SK-N-SH (cell line): Measurements from ENCODE around the gene PCGF3. TPM values are rescaled to one million over a fixed set of nuclear protein-coding genes. Genes with fewer than 3 reads are reported as not detected.

ENCODE experiments used
- CTCF ChIA-PET: fragments of 300-600, 350-600 bp; formaldehyde crosslinking; extraction: SDS; loops from one replicate; lab custom pipeline; 2021; lab: Yijun Ruan, JAX
- POLR2A ChIA-PET: fragments of 350-600 bp; sonication (Branson Sonifier 250); formaldehyde crosslinking; extraction: SDS; loops from one replicate; lab custom pipeline; 2020; ENCODE audit warnings: antibody characterized with exemption, inconsistent platforms; lab: Yijun Ruan, JAX
- DNase-seq: peaks from one replicate; pipeline ENCODE4 v3.0.0; 2012
- H2AFZ ChIP-seq: fragments of 200-600 bp; sonication (generic); 2 replicates; pipeline ENCODE4 v1.8.1; 2016; ENCODE audit warnings: antibody characterized with exemption, mild to moderate bottlenecking, low read depth
- H3F3A ChIP-seq: fragments of 200-600 bp; sonication (generic); replicated peaks from 2 replicates; pipeline ENCODE3; 2016; ENCODE audit warnings: antibody characterized with exemption, mild to moderate bottlenecking; ENCODE audit not compliant: insufficient read depth
- H3K27ac ChIP-seq, 2 experiments: fragments of 200-500 bp in 1 of 2; fragments of 200-600 bp in 1 of 2; sonication (Bioruptor generic) in 1 of 2; sonication (generic), shearing (Covaris generic) in 1 of 2; 2 replicates each; pipeline versions ENCODE4 v1.5.1 to v1.6.1; 2014 to 2016; ENCODE audit warnings: low read depth in 2 of 2, inconsistent platforms in 1 of 2, low read length in 1 of 2, mild to moderate bottlenecking in 1 of 2, mixed read lengths in 1 of 2
- H3K27me3 ChIP-seq: fragments of 200-600 bp; sonication (generic), shearing (Covaris generic); 2 replicates; pipeline ENCODE4 v1.6.1; 2016; ENCODE audit warnings: mixed run types; ENCODE audit not compliant: insufficient read depth
- H3K36me3 ChIP-seq, 2 experiments: fragments of 200-500 bp in 1 of 2; fragments of 200-600 bp in 1 of 2; sonication (Bioruptor generic) in 1 of 2; sonication (generic) in 1 of 2; replicated peaks in 1 of 2; 2 replicates each; pipeline versions ENCODE3 to v1.5.1; 2014 to 2016; ENCODE audit warnings: low read length in 1 of 2, mild to moderate bottlenecking in 1 of 2; ENCODE audit not compliant: insufficient read depth in 2 of 2, control insufficient read depth in 1 of 2
- H3K4me1 ChIP-seq, 2 experiments: fragments of 200-500 bp in 1 of 2; fragments of 200-600 bp in 1 of 2; sonication (Bioruptor generic) in 1 of 2; sonication (generic), shearing (Covaris generic) in 1 of 2; 2 replicates each; pipeline versions ENCODE4 v1.5.1 to v1.6.1; 2014 to 2016; ENCODE audit warnings: low read depth in 1 of 2, low read length in 1 of 2, mixed run types in 1 of 2; ENCODE audit not compliant: insufficient read depth in 2 of 2, control insufficient read depth in 1 of 2
- H3K4me2 ChIP-seq: fragments of 200-600 bp; sonication (generic), shearing (Covaris generic); 2 replicates; pipeline ENCODE4 v1.6.1; 2017; ENCODE audit warnings: mixed run types
- H3K4me3 ChIP-seq, 2 experiments: fragments of 200-500 bp in 1 of 2; fragments of 200-600 bp in 1 of 2; sonication (Bioruptor generic) in 1 of 2; sonication (generic), shearing (Covaris generic) in 1 of 2; 2 replicates each; pipeline versions ENCODE4 v1.5.1 to v1.8.1; 2014 to 2016; ENCODE audit warnings: low read depth in 2 of 2, inconsistent platforms in 1 of 2, low read length in 1 of 2, mild to moderate bottlenecking in 1 of 2, mixed read lengths in 1 of 2, moderate library complexity in 1 of 2
- H3K79me2 ChIP-seq: fragments of 200-600 bp; sonication (generic); 2 replicates; pipeline ENCODE4 v1.8.1; 2017; ENCODE audit warnings: mild to moderate bottlenecking; ENCODE audit not compliant: insufficient read depth
- H3K9ac ChIP-seq: fragments of 200-600 bp; sonication (generic); 2 replicates; pipeline ENCODE4 v1.6.1; 2017; ENCODE audit warnings: mixed run types
- H3K9me2 ChIP-seq: fragments of 200-600 bp; sonication (generic); 2 replicates; pipeline ENCODE4 v1.6.1; 2017; ENCODE audit warnings: mixed run types
- H3K9me3 ChIP-seq: fragments of 200-600 bp; sonication (generic); 2 replicates; pipeline ENCODE4 v1.6.1; 2017; ENCODE audit warnings: mixed run types, mild to moderate bottlenecking, moderate library complexity
- H4K20me1 ChIP-seq: fragments of 200-600 bp; sonication (generic); 2 replicates; pipeline ENCODE4 v1.6.1; 2017; ENCODE audit warnings: mild to moderate bottlenecking, mixed run types; ENCODE audit not compliant: insufficient read depth
- ELF1 ChIP-seq: IDR thresholded peaks from 2 replicates; pipeline ENCODE4 v1.4.0; 2012
- EP300 ChIP-seq, 2 experiments: IDR thresholded peaks; 2 replicates each; pipeline versions ENCODE4 v1.4.0 to v1.6.1; 2012; ENCODE audit warnings: borderline replicate concordance in 1 of 2, low read depth in 1 of 2, low read length in 1 of 2
- FOXJ3 ChIP-seq: sonication (generic); formaldehyde crosslinking; IDR thresholded peaks from 2 replicates; pipeline ENCODE4 v1.5.1; 2020; ENCODE audit warnings: mild to moderate bottlenecking, missing genetic modification reagents
- FOXM1 ChIP-seq: IDR thresholded peaks from 2 replicates; pipeline ENCODE4 v1.4.0; 2012; ENCODE audit warnings: low read depth, mild to moderate bottlenecking
- IRF3 ChIP-seq: fragments of 150-350 bp; IDR thresholded peaks from 2 replicates; pipeline ENCODE4 v1.6.1; 2016; ENCODE audit warnings: mild to moderate bottlenecking, low read depth, low read length
- MAX ChIP-seq: IDR thresholded peaks from 2 replicates; pipeline ENCODE4 v1.4.0; 2012; ENCODE audit warnings: low read depth
- MEF2A ChIP-seq: IDR thresholded peaks from 2 replicates; pipeline ENCODE4 v1.4.0; 2012; ENCODE audit warnings: low read depth, borderline replicate concordance
- NFIC ChIP-seq: IDR thresholded peaks from 2 replicates; pipeline ENCODE4 v1.4.0; 2012; ENCODE audit warnings: borderline replicate concordance
- NRF1 ChIP-seq: IDR thresholded peaks from 2 replicates; pipeline ENCODE4 v1.6.1; 2012; ENCODE audit warnings: low read depth, mild to moderate bottlenecking, low read length
- PBX3 ChIP-seq: IDR thresholded peaks from 2 replicates; pipeline ENCODE4; 2012
- RCOR1 ChIP-seq: fragments of 150-350 bp; IDR thresholded peaks from 2 replicates; pipeline ENCODE4 v1.6.1; 2017; ENCODE audit warnings: antibody characterized with exemption, low read length
- REST ChIP-seq: IDR thresholded peaks from 2 replicates; pipeline ENCODE4 v1.6.1; 2012; ENCODE audit warnings: mild to moderate bottlenecking, low read depth, low read length, moderate library complexity
- SIN3A ChIP-seq: IDR thresholded peaks from 2 replicates; pipeline ENCODE4 v1.6.1; 2012; ENCODE audit warnings: low read depth, mild to moderate bottlenecking, low read length, moderate library complexity, borderline replicate concordance
- TCF12 ChIP-seq: IDR thresholded peaks from 2 replicates; pipeline ENCODE4 v1.4.0; 2012
- USF2 ChIP-seq: fragments of 150-350 bp; IDR thresholded peaks from 2 replicates; pipeline ENCODE4 v1.6.1; 2017; ENCODE audit warnings: antibody characterized with exemption, low read length, low read depth, borderline replicate concordance
- YY1 ChIP-seq: IDR thresholded peaks from 2 replicates; pipeline ENCODE4 v1.4.0; 2012; ENCODE audit warnings: low read depth, mild to moderate bottlenecking
- WGBS: methylation state at CpG from one replicate; pipeline ENCODE4 v1.1.6; 2017; ENCODE audit warnings: low lambda C conversion rate; 5-methylcytosine and 5-hydroxymethylcytosine counted together
- polyA plus RNA-seq, 3 experiments: library from polyadenylated mRNA; depleted of rRNA; stranded (reverse); fragments of >200 nt; gene quantifications; 2 replicates each; pipeline ENCODE4 v1.2.3, GENCODE V29; 2012

Gene PCGF3
- polyA plus RNA-seq, 1 of the 3 experiments (the other 2 are of a cell fraction), result 44.8 TPM

GRCh38 chr4:763922-764321 is 58.3 kb downstream of the PCGF3 start:
- peaks cover 56% of the 10 kb centered on the region for H4K20me1 ChIP-seq
- H3K27ac ChIP-seq, result no peak overlapping the region
- peaks cover 25% of the 10 kb centered on the region for H3K79me2 ChIP-seq
- DNase-seq, result no peak
- H3K9ac ChIP-seq, result no peak overlapping the region
- ChIA-PET CTCF (interaction anchor here (3.6 kb wide), 1 partner anchor 22 kb away, joined by 18 read pairs; no protein-coding TSS in a partner anchor), POLR2A (interaction anchor here (1.2 kb wide), 1 partner anchor 10 kb away, joined by 5 read pairs; no protein-coding TSS in a partner anchor)
- H3K27me3 ChIP-seq, result no peaks in the 10 kb centered on the region
- peaks cover 44 to 76% of the 10 kb centered on the region in 2 experiments for H3K36me3 ChIP-seq
- TF ChIP-seq YY1 (no peak), RCOR1 (no peak), TCF12 (no peak), NRF1 (no peak), SIN3A (no peak), FOXJ3 (no peak), IRF3 (no peak), ELF1 (no peak), MAX (no peak), EP300 (IDR thresholded peaks at IDR 0.05; ENCODE audit: borderline replicate concordance in 1 of 2, low read depth in 1 of 2, low read length in 1 of 2) (no peak), USF2 (no peak), MEF2A (no peak), FOXM1 (no peak), REST (no peak), NFIC (no peak), PBX3 (no peak)
- peaks cover 0 to 6% of the 10 kb centered on the region in 2 experiments; a peak in 1 of 4 replicates for H3K4me1 ChIP-seq
- no peak overlapping the region for H3K4me2 ChIP-seq
- H3K4me3 ChIP-seq, result no peak overlapping the region
- WGBS, result 95% methylated on average over 11 of the region's 11 CpGs
- H2AFZ ChIP-seq, result no peak overlapping the region
- H3K9me2 ChIP-seq, result no peaks in the 10 kb centered on the region
- no peaks in the 10 kb centered on the region for H3K9me3 ChIP-seq
- H3F3A ChIP-seq, result peaks cover 24% of the 10 kb centered on the region
